WTC11 (cell line): ENCODE results near the gene EVPLL.
"Not testable (repeated sequence)": the region's sequence is repeated elsewhere in the genome, so short reads cannot be mapped to it uniquely, and the experiment has no call there.

Source experiments
- JAZF1 ChIP-seq: fragments of 250-450 bp; sonication (Bioruptor Pico); IDR thresholded peaks from 2 replicates; pipeline ENCODE4 v1.9.0; 2021; ENCODE audit warnings: moderate library complexity, mild to moderate bottlenecking, inconsistent platforms
- MYBL2 ChIP-seq: sonication (generic); formaldehyde crosslinking; IDR thresholded peaks from 2 replicates; pipeline ENCODE4 v1.8.1; 2023; ENCODE audit warnings: mild to moderate bottlenecking, moderate library complexity, missing genetic modification reagents
- TF ChIP-seq, protein P1 (sequence below): sonication (generic); formaldehyde crosslinking; IDR thresholded peaks from 2 replicates; pipeline ENCODE4 v1.8.0; 2022; ENCODE audit warnings: mild to moderate bottlenecking, missing genetic modification reagents
- TF ChIP-seq, protein P2 (sequence below): fragments of 200-600 bp; IDR thresholded peaks from 2 replicates; pipeline ENCODE4 v1.8.0; 2022; ENCODE audit warnings: antibody characterized with exemption
- TF ChIP-seq, protein P3 (sequence below): sonication (generic); formaldehyde crosslinking; IDR thresholded peaks from 2 replicates; pipeline ENCODE4 v1.8.0; 2022; ENCODE audit warnings: mild to moderate bottlenecking, missing genetic modification reagents

DNA sequence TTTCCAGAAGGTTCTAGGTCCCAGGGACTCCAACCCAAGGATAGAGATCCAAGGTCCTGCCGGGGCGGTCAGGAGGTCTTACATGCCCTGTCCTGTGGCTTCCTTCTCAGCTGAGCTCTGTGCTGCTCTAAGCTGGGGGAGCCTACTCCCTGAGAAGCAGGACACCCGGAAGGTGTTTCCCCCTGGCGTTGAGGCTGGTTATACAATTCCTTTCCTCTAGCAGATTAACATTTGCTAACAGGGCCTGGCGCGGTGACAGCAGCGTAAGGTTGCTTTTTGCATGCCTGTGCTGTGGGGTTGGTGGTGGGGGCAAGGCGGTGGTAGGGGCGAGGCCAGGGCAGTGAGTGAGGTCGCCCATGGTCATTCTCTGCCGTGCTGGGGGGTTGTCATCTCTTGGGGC, 43.9 kb downstream of the EVPLL start:
- TF ChIP-seq JAZF1, MYBL2 (CRISPR knock-in tag): not testable (repeated sequence)
- TF ChIP-seq, protein P1, sequence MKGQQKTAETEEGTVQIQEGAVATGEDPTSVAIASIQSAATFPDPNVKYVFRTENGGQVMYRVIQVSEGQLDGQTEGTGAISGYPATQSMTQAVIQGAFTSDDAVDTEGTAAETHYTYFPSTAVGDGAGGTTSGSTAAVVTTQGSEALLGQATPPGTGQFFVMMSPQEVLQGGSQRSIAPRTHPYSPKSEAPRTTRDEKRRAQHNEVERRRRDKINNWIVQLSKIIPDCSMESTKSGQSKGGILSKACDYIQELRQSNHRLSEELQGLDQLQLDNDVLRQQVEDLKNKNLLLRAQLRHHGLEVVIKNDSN (CRISPR knock-in tag) = not testable (repeated sequence)
- TF ChIP-seq, protein P2, sequence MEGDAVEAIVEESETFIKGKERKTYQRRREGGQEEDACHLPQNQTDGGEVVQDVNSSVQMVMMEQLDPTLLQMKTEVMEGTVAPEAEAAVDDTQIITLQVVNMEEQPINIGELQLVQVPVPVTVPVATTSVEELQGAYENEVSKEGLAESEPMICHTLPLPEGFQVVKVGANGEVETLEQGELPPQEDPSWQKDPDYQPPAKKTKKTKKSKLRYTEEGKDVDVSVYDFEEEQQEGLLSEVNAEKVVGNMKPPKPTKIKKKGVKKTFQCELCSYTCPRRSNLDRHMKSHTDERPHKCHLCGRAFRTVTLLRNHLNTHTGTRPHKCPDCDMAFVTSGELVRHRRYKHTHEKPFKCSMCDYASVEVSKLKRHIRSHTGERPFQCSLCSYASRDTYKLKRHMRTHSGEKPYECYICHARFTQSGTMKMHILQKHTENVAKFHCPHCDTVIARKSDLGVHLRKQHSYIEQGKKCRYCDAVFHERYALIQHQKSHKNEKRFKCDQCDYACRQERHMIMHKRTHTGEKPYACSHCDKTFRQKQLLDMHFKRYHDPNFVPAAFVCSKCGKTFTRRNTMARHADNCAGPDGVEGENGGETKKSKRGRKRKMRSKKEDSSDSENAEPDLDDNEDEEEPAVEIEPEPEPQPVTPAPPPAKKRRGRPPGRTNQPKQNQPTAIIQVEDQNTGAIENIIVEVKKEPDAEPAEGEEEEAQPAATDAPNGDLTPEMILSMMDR = not testable (repeated sequence)
- TF ChIP-seq, protein P3, sequence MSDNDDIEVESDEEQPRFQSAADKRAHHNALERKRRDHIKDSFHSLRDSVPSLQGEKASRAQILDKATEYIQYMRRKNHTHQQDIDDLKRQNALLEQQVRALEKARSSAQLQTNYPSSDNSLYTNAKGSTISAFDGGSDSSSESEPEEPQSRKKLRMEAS (CRISPR knock-in tag) = not testable (repeated sequence)
